K562 (cell line): Measurements from ENCODE around the gene CRLF3. TPM values are rescaled to one million over a fixed set of nuclear protein-coding genes. Genes with fewer than 3 reads are reported as not detected.
A peak's percentile ranks its signal among the peaks of the same experiment; 100 is the strongest.

Experiments used
- EWSR1 ChIP-seq: fragments of 450-650 bp; IDR thresholded peaks from 2 replicates; pipeline ENCODE4 v1.6.1; 2018; ENCODE audit warnings: borderline replicate concordance, mild to moderate bottlenecking, low read depth, moderate library complexity; ENCODE audit not compliant: partially characterized antibody
- KDM1A ChIP-seq, 2 experiments: fragments of 450-650 bp; IDR thresholded peaks; 2 replicates each; pipeline ENCODE4 v1.6.1; 2016; ENCODE audit warnings: mild to moderate bottlenecking in 2 of 2
- NFE2 ChIP-seq: IDR thresholded peaks from 2 replicates; pipeline ENCODE4 v1.6.1; 2014; ENCODE audit warnings: antibody characterized with exemption, low read depth
- RAD21 ChIP-seq, 2 experiments: fragments of 250-450 bp in 1 of 2; fragments of 450-650 bp in 1 of 2; sonication (Bioruptor Pico) in 1 of 2; formaldehyde crosslinking in 1 of 2; IDR thresholded peaks in 1 of 2; conservative IDR thresholded peaks in 1 of 2; 2 replicates each; pipeline versions ENCODE4 v1.4.0 to v1.8.0; 2020 to 2022; ENCODE audit warnings: mild to moderate bottlenecking in 2 of 2, moderate library complexity in 1 of 2
- SIN3B ChIP-seq: fragments of 450-650 bp; IDR thresholded peaks from 2 replicates; pipeline ENCODE4 v1.6.1; 2017; ENCODE audit warnings: low read depth, mild to moderate bottlenecking, moderate library complexity
- ZNF274 ChIP-seq: IDR thresholded peaks from 2 replicates; pipeline ENCODE4 v1.6.1; 2011; ENCODE audit warnings: low read depth, mild to moderate bottlenecking, low read length, moderate library complexity, borderline replicate concordance
- ZNF57 ChIP-seq: fragments of 450-650 bp; formaldehyde crosslinking; IDR thresholded peaks from 2 replicates; pipeline ENCODE4 v1.4.0; 2020; ENCODE audit warnings: mild to moderate bottlenecking, moderate library complexity
- polyA plus RNA-seq, 8 experiments: library from polyadenylated mRNA; depleted of rRNA in 4 of 8; stranded (reverse) in 5 of 8; unstranded in 3 of 8; fragments of >200 nt; fragmentation: Nextera tagmentation in 2 of 8; fragmentation: Illumina TruSeq in 1 of 8; extraction: Ambion mirVana in 2 of 8; extraction: Trizol in 1 of 8; gene quantifications; 2 replicates each; pipeline versions ENCODE4 v1.2.1 to v1.2.3, GENCODE V29; 2011 to 2014; ENCODE audit warnings: inconsistent platforms in 1 of 8, missing spikeins in 1 of 8
- total RNA-seq, 7 experiments: library from RNA; depleted of rRNA in 6 of 7; stranded (reverse); fragments of >200 nt in 6 of 7; fragmentation: Illumina TruSeq in 2 of 7; extraction: Trizol in 2 of 7; gene quantifications; 2 replicates each; pipeline versions ENCODE4 v1.2.1 to v1.2.3, GENCODE V29; 2011 to 2021; ENCODE audit warnings: low replicate concordance in 1 of 7
- TF ChIP-seq, protein P1 (sequence below): fragments of 250-450 bp; sonication (Bioruptor Pico); IDR thresholded peaks from 2 replicates; pipeline ENCODE4 v1.4.0; 2020
- TF ChIP-seq, protein P2 (sequence below): fragments of 250-450 bp; sonication (Bioruptor Pico); IDR thresholded peaks from 2 replicates; pipeline ENCODE4 v1.8.0; 2022; ENCODE audit warnings: moderate library complexity, mild to moderate bottlenecking, inconsistent platforms
- TF ChIP-seq, protein P3 (sequence below), 2 experiments: fragments of 450-650 bp in 1 of 2; IDR thresholded peaks; 2 replicates each; pipeline ENCODE4 v1.6.1; 2011 to 2017; ENCODE audit warnings: low read depth in 2 of 2, antibody characterized with exemption in 1 of 2, borderline replicate concordance in 1 of 2, low read length in 1 of 2, mild to moderate bottlenecking in 1 of 2, mixed read lengths in 1 of 2; ENCODE audit not compliant: control insufficient read depth in 1 of 2
- TF ChIP-seq, protein P4 (sequence below): fragments of 250-450 bp; sonication (Bioruptor Pico); IDR thresholded peaks from 2 replicates; pipeline ENCODE4 v1.5.0; 2021; ENCODE audit warnings: mild to moderate bottlenecking, borderline replicate concordance
- TF ChIP-seq, protein P5 (sequence below), 2 experiments: fragments of 200-800 bp in 1 of 2; sonication (Bioruptor generic) in 1 of 2; sonication (generic) in 1 of 2; formaldehyde crosslinking in 1 of 2; IDR thresholded peaks in 1 of 2; conservative IDR thresholded peaks in 1 of 2; 2 replicates each; pipeline versions ENCODE4 v1.5.0 to v1.6.1; 2016 to 2020; ENCODE audit warnings: missing compliant biosample characterization in 1 of 2, missing genetic modification characterization in 1 of 2, missing genetic modification reagents in 1 of 2

Gene CRLF3
- total and polyA plus RNA-seq, 9 of the 15 experiments (the other 6 are each of a cell fraction or from before 2014, with no cell fraction given) = 13.2 to 55.9 (median 29.8) TPM

DNA sequence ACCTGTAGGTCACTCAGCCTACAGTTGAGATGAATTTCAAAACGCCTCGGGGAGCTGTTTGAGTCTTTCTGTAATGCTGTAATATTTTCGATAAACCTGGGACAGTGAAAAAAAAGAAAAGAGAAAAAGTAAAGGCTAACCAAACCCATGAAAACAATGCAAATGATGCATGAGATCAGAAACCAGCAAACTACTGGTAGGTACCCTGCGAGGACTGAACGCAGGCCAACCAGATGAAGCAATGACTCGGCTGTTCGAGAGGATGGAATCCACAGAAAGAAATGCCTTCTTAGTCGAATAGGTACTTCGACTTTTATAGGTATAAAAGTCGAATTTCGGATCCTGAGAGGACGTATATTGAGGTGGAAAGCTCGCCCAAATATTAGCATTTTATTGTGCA is 6.8 kb upstream of the CRLF3 start (continued):
- TF ChIP-seq, protein P1, sequence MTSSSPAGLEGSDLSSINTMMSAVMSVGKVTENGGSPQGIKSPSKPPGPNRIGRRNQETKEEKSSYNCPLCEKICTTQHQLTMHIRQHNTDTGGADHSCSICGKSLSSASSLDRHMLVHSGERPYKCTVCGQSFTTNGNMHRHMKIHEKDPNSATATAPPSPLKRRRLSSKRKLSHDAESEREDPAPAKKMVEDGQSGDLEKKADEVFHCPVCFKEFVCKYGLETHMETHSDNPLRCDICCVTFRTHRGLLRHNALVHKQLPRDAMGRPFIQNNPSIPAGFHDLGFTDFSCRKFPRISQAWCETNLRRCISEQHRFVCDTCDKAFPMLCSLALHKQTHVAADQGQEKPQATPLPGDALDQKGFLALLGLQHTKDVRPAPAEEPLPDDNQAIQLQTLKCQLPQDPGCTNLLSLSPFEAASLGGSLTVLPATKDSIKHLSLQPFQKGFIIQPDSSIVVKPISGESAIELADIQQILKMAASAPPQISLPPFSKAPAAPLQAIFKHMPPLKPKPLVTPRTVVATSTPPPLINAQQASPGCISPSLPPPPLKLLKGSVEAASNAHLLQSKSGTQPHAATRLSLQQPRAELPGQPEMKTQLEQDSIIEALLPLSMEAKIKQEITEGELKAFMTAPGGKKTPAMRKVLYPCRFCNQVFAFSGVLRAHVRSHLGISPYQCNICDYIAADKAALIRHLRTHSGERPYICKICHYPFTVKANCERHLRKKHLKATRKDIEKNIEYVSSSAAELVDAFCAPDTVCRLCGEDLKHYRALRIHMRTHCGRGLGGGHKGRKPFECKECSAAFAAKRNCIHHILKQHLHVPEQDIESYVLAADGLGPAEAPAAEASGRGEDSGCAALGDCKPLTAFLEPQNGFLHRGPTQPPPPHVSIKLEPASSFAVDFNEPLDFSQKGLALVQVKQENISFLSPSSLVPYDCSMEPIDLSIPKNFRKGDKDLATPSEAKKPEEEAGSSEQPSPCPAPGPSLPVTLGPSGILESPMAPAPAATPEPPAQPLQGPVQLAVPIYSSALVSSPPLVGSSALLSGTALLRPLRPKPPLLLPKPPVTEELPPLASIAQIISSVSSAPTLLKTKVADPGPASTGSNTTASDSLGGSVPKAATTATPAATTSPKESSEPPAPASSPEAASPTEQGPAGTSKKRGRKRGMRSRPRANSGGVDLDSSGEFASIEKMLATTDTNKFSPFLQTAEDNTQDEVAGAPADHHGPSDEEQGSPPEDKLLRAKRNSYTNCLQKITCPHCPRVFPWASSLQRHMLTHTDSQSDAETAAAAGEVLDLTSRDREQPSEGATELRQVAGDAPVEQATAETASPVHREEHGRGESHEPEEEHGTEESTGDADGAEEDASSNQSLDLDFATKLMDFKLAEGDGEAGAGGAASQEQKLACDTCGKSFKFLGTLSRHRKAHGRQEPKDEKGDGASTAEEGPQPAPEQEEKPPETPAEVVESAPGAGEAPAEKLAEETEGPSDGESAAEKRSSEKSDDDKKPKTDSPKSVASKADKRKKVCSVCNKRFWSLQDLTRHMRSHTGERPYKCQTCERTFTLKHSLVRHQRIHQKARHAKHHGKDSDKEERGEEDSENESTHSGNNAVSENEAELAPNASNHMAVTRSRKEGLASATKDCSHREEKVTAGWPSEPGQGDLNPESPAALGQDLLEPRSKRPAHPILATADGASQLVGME (CRISPR knock-in tag) = no peak
- peak; percentile 88 for TF ChIP-seq NFE2
- no peak for TF ChIP-seq ZNF57 (CRISPR knock-in tag)
- TF ChIP-seq, protein P2, sequence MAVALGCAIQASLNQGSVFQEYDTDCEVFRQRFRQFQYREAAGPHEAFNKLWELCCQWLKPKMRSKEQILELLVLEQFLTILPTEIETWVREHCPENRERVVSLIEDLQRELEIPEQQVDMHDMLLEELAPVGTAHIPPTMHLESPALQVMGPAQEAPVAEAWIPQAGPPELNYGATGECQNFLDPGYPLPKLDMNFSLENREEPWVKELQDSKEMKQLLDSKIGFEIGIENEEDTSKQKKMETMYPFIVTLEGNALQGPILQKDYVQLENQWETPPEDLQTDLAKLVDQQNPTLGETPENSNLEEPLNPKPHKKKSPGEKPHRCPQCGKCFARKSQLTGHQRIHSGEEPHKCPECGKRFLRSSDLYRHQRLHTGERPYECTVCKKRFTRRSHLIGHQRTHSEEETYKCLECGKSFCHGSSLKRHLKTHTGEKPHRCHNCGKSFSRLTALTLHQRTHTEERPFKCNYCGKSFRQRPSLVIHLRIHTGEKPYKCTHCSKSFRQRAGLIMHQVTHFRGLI (CRISPR knock-in tag) = peak; percentile 79; the same call in 1 of the 2 replicates
- no peak for TF ChIP-seq KDM1A (IDR thresholded peaks at IDR 0.05)
- TF ChIP-seq, protein P3, sequence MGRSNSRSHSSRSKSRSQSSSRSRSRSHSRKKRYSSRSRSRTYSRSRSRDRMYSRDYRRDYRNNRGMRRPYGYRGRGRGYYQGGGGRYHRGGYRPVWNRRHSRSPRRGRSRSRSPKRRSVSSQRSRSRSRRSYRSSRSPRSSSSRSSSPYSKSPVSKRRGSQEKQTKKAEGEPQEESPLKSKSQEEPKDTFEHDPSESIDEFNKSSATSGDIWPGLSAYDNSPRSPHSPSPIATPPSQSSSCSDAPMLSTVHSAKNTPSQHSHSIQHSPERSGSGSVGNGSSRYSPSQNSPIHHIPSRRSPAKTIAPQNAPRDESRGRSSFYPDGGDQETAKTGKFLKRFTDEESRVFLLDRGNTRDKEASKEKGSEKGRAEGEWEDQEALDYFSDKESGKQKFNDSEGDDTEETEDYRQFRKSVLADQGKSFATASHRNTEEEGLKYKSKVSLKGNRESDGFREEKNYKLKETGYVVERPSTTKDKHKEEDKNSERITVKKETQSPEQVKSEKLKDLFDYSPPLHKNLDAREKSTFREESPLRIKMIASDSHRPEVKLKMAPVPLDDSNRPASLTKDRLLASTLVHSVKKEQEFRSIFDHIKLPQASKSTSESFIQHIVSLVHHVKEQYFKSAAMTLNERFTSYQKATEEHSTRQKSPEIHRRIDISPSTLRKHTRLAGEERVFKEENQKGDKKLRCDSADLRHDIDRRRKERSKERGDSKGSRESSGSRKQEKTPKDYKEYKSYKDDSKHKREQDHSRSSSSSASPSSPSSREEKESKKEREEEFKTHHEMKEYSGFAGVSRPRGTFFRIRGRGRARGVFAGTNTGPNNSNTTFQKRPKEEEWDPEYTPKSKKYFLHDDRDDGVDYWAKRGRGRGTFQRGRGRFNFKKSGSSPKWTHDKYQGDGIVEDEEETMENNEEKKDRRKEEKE (IDR thresholded peaks at IDR 0.05; ENCODE audit: borderline replicate concordance in 1 of 2, control insufficient read depth in 1 of 2, low read depth in 2 of 2, low read length in 1 of 2) = no peak
- no peak for TF ChIP-seq ZNF274
- TF ChIP-seq, protein P4, sequence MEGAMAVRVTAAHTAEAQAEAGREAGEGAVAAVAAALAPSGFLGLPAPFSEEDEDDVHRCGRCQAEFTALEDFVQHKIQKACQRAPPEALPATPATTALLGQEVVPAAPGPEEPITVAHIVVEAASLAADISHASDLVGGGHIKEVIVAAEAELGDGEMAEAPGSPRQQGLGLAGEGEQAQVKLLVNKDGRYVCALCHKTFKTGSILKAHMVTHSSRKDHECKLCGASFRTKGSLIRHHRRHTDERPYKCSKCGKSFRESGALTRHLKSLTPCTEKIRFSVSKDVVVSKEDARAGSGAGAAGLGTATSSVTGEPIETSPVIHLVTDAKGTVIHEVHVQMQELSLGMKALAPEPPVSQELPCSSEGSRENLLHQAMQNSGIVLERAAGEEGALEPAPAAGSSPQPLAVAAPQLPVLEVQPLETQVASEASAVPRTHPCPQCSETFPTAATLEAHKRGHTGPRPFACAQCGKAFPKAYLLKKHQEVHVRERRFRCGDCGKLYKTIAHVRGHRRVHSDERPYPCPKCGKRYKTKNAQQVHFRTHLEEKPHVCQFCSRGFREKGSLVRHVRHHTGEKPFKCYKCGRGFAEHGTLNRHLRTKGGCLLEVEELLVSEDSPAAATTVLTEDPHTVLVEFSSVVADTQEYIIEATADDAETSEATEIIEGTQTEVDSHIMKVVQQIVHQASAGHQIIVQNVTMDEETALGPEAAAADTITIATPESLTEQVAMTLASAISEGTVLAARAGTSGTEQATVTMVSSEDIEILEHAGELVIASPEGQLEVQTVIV (CRISPR knock-in tag) = no peak
- no peak for TF ChIP-seq RAD21 (CRISPR knock-in tag; conservative IDR thresholded peaks at IDR 0.05 in 1 of 2, IDR thresholded peaks at IDR 0.05 in 1 of 2)
- no peak for TF ChIP-seq EWSR1
- no peak for TF ChIP-seq SIN3B
- TF ChIP-seq, protein P5, sequence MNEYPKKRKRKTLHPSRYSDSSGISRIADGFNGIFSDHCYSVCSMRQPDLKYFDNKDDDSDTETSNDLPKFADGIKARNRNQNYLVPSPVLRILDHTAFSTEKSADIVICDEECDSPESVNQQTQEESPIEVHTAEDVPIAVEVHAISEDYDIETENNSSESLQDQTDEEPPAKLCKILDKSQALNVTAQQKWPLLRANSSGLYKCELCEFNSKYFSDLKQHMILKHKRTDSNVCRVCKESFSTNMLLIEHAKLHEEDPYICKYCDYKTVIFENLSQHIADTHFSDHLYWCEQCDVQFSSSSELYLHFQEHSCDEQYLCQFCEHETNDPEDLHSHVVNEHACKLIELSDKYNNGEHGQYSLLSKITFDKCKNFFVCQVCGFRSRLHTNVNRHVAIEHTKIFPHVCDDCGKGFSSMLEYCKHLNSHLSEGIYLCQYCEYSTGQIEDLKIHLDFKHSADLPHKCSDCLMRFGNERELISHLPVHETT (CRISPR knock-in tag; conservative IDR thresholded peaks at IDR 0.05 in 1 of 2, IDR thresholded peaks at IDR 0.05 in 1 of 2) = no peak
